ENCODE measurements around the gene POC1A.

POC1A gene

DNA sequence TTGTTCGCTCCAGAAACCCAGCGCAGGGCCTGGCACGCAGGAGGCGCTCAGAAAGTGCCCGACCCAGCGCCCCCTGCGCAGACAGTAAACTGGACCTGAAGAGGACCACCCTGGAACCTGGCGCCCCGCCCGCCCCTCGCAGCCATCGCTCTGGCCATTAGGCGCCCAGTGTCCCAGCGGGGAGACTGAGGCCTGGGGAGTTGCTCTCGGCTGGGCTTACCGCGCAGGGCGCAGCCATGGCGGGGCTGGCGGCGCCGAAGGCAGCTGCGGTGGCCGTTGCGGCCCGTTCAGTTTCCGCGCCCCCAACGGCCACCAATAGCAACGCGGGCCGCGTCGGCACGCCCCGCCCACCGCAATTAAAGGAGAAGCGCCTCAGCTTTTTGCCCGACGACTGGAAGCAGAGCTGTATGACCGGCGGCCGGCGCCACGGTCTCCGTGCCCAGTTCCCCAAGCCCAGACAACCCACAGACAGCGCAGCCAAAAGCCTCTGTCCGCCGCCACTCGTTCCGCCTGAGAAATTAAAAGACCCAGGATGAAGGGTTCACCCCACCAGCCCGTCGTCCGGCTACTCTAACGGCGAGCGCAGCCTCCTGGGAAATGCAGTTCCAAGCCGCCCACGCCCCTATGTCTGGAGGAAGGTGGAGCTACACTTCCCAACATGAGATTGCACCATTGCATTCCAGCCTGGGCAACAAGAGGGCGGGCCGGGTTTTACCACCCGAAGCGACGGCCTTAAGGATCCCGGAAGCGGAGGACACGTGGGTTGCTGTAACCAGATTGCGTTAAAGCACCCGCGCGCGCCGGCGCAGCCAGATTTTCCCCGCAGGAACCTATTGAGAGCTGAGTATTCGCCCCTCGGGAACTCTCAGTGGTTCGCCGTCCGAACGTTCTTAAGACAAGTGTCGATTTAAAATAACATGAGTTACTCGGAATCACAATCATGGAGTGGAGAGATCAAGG, at the start of gene POC1A:
POC1A (minus strand) TSS at position 289 of the 960 bp plus-strand sequence; CDS start at position 238, 51 bp downstream.
- peak; percentile 96 for DNase-seq (ENCODE audit: low spot score)

DNA sequence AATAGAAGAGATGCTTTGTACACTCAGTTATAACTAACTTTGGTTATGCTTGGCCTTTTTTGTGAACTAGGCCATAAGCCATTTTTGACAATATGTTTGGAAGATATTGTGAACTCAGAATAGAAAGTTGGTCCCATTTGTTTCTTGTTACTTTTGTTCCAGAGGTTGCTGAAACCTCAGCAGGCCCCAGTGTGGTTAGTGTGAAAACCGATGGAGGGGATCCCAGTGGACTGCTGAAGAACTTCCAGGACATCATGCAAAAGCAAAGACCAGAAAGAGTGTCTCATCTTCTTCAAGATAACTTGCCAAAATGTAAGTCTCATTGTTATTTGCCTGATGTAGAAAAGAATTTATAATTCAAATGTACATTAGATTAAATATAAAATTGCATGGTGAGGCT, 49.5 kb upstream of the POC1A start:
- DNase-seq (ENCODE audit: low spot score) = no peak

DNA sequence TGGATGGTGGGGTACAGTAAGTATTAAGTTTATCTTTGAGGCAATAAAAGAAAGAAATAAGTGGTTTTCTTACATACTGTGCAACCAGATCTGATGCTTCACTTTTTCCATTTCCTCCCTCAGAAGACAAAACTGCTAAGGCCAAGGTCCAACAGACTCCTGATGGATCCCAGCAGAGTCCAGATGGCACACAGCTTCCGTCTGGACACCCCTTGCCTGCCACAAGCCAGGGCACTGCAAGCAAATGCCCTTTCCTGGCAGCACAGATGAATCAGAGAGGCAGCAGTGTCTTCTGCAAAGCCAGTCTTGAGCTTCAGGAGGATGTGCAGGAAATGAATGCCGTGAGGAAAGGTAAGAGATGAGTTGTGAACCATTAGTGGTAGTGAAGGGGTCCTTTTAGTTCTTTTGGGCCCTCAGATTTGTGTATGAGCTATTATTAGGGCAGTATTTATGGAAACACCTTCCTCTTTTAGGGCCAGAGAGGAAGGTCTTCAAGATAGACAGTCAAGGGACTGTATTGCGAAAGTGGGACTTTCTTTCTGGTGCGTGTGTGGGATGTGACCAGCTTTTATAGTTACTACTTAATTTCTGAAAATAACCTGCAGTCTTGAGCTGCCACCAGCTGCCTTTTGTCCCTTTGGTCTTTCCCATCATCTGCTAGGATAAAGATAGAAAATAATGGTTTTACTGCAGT, 48.3 kb upstream of the POC1A start:
- DNase-seq (ENCODE audit: low spot score) = no peak

DNA sequence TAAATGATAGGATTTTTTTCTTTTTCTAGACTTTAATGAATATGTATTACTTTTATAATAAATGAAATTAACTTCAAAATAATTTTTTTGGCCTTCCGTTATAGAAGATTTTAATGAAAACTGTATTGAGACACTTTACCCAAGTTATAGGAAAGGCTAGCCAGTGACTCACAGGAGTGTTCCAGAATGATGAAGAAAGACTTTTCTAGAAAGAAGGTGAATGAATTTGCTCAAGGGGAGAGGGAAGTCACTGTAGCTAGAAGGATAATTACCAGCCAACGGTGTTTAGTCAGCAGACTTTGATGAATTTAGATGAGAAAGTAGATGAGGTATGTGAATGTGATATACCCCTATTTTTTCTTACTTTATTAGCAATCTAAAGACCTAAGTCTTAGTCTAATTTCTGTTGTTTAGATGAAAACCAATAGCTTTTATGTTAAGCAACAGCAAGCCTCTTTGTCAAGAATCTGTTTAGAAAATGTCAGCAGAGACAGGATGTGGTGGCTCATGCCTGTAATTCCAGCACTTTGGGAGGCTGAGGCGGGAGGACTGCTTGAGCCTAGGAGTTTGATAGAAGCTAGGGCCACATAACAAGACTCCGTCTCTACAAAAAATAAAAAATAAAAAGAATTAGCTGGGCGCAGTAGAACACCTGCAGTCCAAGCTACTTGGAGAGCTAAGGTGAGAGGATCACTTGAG, 46.9 kb upstream of the POC1A start:
- DNase-seq (ENCODE audit: low spot score) = no peak

DNA sequence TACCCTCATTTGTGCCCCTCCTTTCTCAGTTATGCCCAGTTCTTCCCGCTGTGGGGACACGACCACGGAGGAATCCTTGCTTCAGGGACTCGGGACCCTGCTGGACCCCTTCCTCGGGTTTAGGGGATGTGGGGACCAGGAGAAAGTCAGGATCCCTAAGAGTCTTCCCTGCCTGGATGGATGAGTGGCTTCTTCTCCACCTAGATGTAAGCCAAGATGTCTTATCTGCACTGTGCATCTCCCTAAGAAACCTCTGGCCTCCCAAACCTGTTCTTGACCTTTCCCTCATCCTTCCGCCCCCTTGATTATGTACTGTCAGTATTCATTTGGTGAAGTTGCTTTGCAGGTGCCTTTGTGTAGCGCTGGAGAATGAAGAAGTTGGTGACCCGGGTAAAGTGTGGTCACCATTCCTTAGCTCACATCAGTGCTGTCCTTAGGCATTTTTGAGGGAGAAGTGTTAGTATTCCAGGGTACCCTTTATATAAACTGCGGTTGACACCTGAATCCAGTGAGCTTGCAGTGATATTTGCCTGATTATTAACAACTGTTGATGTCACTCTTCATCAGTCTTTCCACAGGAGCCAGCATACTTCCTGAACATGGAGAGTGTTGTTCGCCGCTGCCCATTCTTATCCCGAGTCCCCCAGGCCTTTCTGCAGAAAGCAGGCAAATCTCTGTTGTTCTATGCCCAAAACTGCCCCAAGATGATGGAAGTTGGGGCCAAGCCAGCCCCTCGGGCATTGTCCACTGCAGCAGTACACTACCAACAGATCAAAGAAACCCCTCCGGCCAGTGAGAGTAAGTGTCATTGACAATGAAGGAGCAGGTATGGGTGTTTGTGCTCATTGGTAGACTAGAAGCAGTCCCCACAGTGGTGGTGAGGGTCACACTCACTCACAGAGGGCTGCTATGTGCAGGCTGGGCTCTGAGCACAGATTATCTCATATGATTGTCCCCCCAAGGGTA, 44.7 kb upstream of the POC1A start:
- DNase-seq (ENCODE audit: low spot score) = no peak

DNA sequence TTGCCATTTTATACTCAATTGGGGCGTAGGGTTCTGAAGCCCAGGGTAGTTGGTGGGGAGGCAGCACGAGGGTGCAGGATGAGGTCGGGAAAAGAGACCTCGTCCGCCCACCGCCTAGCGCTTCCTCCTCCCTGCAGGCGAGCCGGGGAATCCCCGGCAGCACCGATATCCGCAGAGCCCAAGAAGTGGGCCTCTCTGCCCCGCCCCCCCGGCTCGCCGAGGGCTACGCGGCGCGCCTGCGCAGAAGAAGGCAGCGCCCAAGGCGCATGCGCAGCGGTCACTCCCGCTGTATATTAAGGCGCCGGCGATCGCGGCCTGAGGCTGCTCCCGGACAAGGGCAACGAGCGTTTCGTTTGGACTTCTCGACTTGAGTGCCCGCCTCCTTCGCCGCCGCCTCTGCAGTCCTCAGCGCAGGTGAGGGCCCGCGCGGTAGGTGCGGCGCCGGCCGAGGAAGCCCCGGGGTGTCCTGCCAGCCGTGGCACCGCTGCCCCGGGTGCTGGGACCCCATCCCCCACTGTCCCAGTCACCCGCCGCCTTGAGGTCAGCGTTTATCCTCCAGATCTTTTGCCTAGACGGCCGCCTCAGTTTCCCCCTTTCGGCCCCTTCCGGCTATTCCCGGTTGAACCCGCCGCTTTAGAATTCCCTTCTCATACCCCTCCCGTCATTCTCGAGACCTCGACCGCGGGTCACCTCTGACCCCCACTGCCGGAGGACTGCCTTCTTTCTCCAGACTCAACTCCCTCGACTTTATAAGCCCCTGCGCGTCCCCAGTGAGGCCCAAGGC, 43.8 kb upstream of the POC1A start, which contains the start of gene ALAS1:
ALAS1 (plus strand) TSS at position 319 of the 784 bp plus-strand sequence. CDS start 1,082 bp downstream, outside the sequence.
- peak; percentile 98 for DNase-seq (ENCODE audit: low spot score)

DNA sequence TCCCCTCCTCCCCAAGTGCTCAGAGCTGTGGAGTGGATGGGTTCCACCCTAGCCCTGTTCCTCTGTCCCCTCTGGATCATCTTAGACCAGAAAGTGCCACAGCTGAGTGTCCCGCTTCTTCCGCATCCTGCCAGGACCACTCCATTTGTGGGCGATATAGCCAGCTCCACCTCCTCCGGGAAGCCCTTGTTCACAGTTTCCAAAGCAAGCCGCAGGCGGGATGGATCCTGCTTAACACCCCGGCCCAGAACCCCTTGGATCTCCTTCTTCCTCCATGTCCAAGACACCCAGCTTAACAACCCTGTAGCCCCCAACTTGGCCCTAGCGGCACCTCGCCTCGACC, 43.2 kb upstream of the POC1A start:
- DNase-seq (ENCODE audit: low spot score) = no peak

DNA sequence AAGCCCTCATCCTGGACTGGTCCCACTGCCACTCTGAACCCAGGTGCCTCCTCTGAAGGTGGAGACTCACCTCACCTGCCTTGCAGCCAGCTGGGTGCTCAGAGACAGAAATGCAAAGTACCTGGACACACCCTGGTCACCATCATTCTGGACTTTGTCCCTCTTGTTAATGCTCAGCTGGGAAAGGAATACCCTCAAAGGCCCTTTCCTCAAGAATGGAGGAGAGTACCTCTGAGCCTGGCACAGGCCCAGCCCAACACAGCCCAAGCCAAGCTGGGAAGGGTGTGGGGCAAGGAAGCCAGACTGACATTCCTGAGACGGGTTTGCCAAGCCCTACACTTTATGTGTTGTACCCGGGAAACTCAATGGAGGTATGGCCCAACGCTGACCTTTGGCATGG, 42.8 kb upstream of the POC1A start:
- no peak for DNase-seq (ENCODE audit: low spot score)

DNA sequence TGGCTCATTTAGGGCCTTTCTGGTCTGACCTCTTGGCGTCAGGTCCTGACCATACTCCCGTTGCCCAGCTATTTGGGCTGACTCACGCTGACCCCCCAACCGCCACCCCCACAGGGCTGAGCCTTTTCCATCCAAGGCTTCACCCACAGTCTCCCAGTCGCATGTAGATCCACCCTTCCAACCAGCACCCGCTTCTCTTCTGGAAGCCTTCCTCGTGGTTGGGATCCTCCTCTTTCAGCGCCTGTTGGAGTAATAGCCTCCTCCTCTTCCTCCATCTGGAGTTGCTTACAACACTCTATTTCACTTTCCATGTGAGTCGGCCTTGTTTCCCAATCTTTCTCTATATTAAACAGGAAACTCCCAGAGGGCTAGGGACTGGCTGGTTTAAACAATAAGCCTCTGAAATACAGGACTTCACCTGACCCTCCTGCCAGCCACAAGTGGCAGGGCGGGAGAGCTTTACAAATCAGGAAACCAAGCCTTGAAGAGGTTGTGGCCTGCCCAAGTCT, 41.7 kb upstream of the POC1A start:
- DNase-seq (ENCODE audit: low spot score) = no peak

DNA sequence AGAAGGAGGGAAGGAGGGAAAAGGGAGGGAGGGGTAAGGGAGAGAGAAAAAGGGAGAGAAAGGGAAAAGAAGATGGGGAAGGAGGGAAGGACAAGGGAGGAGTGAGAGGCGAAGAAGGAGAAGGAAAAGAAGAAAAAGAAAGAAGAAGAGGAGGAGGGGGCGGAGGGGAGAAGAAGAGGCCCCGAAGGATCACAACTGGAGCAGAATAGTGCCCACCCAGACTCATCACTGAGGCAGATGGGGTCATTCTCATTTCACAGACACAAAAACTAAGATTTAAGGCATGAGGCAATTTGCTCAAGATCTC, 41.0 kb upstream of the POC1A start:
- no peak for DNase-seq (ENCODE audit: low spot score)

DNA sequence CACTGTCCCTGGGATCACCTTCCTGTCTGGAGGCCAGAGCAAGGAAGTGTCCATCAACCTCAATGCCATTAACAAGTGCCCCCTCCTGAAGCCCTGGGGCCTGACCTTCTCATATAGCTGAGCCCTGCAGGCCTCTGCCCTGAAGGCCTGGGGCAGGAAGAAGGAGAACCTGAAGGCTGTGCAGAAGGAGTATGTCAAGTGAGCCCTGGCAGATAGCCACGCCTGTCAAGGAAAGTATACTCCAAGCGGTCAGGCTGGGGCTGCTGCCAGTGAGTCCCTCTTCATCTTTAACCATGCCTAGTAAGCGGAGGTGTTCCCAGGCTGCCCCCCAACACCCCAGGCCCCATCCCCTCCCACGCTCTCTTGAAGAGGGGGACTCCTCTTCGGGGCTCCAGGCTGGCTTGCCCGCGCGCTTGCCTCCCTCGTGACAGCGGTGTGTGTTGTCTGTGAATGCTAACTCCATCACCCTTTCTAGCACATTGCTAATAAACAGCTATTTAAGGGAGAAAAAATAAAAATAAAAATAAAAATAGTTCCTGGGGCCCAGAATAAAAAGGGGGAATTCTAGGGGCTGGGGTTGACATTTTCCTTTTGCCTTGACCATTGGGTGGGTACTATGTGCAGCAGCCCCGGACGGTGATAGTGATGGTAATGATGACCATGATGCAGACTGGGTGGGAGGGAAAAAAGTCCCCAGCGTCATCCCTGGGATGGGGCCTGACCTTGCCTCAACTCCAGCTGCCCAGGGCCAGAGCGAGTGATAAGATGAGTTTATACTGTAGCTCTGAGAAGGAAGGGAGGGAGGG, 40.5 kb upstream of the POC1A start:
- DNase-seq (ENCODE audit: low spot score) = no peak

DNA sequence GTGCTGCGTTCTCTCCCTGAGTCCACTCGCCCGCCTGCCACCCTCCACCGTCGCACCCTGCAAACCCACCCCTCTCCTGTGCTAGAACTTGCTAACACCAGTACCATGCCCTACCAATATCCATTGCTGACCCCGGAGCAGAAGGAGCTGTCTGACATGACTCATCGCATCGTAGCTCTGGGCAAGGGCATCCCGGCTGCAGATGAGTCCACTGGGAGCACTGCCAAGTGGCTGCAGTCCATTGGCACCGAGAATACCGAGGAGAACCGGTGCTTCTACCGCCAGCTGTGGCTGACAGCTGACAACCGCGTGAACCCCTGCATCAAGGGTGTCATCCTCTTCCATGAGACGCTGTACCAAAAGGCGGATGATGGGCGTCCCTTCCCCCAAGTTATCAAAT, 38.8 kb upstream of the POC1A start:
- peak; percentile 42 for DNase-seq (ENCODE audit: low spot score)

DNA sequence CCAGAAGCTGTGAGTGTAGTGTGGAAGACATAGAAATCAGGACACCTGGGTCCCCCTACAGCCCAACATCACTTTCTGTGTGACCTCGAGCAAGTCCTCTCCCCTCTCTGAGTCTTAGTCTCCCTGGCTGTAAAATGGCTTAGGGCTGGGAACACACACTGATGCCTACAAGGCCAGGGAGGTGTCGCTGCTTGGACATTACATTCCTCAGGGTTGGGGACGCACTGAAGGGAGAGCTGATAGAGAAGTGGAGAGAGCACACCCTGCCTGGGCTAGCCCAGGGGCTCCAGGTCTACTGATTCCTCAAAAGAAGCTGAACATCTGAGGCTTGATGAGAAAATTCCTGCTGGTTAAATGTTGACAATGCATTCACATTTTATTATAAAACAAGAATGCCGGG, 37.4 kb upstream of the POC1A start:
- DNase-seq (ENCODE audit: low spot score) = no peak

DNA sequence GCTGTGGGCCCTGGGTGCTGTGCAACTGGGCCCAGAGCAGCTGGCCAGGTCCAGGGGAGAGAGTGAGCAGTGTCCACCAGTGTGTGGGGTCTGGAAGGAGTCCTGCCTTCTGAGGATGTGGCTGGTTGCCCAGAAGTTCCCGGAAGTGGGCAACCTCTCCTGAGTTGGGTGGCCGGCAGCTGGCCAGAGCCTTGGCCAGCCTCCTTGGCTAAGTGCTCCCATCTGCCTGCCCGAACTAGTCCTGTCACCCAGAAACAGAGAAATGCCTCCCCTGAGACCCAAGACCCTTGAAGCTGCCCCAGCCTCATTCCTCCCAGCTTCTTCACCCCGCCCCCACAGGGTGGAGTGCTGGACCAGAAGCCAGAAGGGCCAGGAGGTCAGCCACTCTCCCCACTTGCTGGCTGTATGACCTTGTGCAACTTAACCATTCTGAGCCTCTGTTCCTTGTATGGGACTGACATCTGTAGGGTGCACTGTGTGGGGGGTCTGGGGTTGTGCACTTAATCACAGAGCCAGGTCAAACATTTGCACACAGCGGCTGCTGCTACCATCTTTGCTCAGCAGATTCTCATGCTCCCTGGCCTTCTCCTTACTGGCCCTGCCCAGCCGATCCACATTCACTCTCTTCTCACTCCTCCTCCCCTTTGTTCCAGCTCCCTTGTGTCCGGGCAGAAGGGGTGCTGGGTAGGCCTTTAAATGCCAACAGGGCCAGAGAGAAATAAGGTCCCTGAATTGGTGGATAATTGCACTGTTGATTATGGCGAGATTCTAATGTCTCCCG, 36.3 kb upstream of the POC1A start:
- DNase-seq (ENCODE audit: low spot score) = peak; percentile 53

DNA sequence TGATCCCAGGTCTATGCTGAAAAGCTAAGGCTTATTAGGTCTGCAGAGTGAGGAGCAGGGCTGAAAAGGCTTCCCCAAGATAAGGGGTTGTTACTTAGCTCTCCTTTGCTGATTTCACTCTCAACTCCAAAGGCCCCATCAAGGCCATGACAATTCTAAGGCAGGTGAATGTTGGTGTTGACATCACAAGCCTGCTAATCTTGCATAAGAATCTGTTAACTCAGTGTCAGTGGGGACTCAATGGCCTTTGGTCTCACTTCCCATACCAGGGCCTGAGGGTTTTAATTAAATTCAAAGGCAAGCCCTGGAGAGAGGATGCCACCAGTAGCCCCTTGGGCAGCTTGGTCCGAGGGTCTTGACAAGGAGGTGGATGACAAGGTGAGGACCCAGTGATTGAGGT, 34.3 kb upstream of the POC1A start:
- no peak for DNase-seq (ENCODE audit: low spot score)

DNA sequence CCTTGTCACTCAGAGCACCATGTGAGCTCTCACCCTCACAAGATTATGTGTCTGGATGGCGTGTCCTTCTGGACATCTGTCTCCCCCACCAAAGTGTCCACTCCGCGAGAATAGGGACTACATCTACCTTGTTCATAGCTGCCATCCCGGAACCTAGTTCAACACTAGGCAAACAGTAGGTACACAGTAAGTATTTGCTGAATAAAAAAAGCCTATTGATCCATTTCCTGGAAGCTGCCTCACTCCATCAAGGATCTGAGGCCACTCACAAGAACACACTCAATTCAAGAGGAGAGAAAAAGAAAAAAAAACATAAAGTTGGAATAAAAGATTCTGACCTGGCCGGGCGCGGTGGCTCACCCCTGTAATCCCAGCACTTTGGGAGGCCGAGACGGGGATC, 32.5 kb upstream of the POC1A start:
- no peak for DNase-seq (ENCODE audit: low spot score)

DNA sequence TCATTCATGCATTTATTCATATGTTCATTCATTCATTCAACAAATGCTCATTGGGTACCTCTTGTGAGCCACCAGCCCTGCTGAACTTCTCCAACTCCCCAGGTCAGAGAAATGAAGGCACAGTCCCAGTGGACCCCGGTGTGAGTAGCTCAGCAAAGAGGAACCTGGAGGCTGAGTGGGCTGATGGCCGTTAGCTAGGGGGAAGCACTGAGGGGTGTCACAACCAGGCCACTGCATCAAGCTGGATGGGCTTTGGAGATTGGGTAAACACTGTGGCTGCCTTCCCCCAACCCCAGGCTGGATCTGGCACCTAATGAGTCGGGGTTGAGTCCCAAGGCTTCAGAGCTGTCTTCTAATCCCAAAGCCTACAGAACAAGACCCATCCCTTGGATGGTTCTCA, 31.6 kb upstream of the POC1A start:
- DNase-seq (ENCODE audit: low spot score) = no peak

DNA sequence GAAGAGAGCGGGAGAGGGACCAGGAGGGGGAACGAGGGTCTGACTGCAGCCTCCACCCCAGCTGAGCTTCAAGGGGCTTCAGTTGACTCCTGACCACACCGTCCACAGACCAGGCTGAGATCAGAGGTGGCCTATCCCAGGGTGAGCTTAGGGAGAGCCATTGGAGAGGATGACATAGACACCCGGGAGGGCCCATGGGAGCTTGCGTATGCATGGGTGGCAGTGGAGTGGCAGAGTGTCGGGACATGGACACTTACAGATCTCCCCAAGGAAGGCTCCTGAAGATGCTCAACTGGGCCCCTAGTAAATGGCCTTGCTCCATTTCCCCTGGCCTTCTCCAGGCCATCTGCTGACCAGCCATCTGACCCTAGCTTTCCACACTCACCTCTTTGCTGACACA, 31.1 kb upstream of the POC1A start:
- DNase-seq (ENCODE audit: low spot score) = no peak

DNA sequence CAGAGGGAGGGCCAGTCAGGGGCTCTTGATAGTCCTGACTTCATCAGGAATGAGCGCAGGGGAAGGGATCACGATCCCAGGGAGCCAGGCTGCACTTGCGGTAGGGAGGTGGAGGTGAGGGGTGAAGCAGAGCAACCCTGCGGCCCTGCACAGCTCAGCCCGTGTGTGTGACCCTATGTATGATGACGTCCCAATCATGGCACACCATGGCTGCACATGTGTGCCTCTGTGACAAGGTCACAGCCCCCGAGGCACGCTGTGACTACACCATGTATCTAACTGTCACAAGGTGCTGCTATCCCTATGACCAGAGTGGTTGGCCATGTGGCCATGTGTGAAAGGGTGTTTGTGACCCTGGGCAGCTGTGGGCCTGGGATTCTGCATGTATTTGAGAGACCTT, 30.5 kb upstream of the POC1A start:
- no peak for DNase-seq (ENCODE audit: low spot score)
